Measurements from ENCODE around the gene NOM1.

NOM1 gene

GRCh38 chr7:157005456-157006204, 56.1 kb downstream of the NOM1 start:
- DNase-seq = no peak

GRCh38 chr7:157006205-157006747, 56.8 kb downstream of the NOM1 start:
- no peak for DNase-seq

- no peak for DNase-seq
Observed at GRCh38 chr7:157006829-157007469, 57.4 kb downstream of the NOM1 start.

GRCh38 chr7:157007470-157008066, 58.1 kb downstream of the NOM1 start:
- no peak for DNase-seq

GRCh38 chr7:157008206-157009169, 59.0 kb downstream of the NOM1 start:
- DNase-seq = no peak

GRCh38 chr7:157009170-157009777, 59.8 kb downstream of the NOM1 start:
- no peak for DNase-seq

- no peak for DNase-seq
Observed at GRCh38 chr7:157009778-157010587, 60.5 kb downstream of the NOM1 start.

- DNase-seq = no peak
Observed at GRCh38 chr7:157010588-157011332, 61.2 kb downstream of the NOM1 start, which contains the start of gene MNX1. TSS of gene MNX1 (minus strand) at chr7:157010663. CDS start at chr7:157010350, 313 bp downstream.

- DNase-seq = no peak
Observed at GRCh38 chr7:157011333-157012112, 62.0 kb downstream of the NOM1 start.

- no peak for DNase-seq
Observed at GRCh38 chr7:157012113-157012547, 62.6 kb downstream of the NOM1 start.

- no peak for DNase-seq
Observed at GRCh38 chr7:157013101-157013500, 63.6 kb downstream of the NOM1 start.

- no peak for DNase-seq
Observed at GRCh38 chr7:157013602-157014549, 64.4 kb downstream of the NOM1 start.

GRCh38 chr7:157014635-157015555, 65.4 kb downstream of the NOM1 start:
- no peak for DNase-seq

GRCh38 chr7:157016024-157016351, 66.5 kb downstream of the NOM1 start:
- DNase-seq = no peak

- no peak for DNase-seq
Observed at GRCh38 chr7:157016352-157017041, 67.0 kb downstream of the NOM1 start.

GRCh38 chr7:157017149-157017548, 67.6 kb downstream of the NOM1 start:
- DNase-seq = no peak

All from Kasumi-1 (cell line).